ENCODE measurements around the gene MUC15. TPM values are rescaled to one million over a fixed set of nuclear protein-coding genes. Genes with fewer than 3 reads are reported as not detected.

MUC15 gene
- total and polyA plus RNA-seq, 2 of the 4 experiments (the other 2 are of a cell fraction), result not detected

- Histone ChIP-seq H3K27me3 (ENCODE audit: control insufficient read depth, insufficient read depth, low read length) (no peaks in the 10 kb centered on the region), H2BK20ac (ENCODE audit: low read depth, low read length) (no peak overlapping the region), H4K8ac (ENCODE audit: low read depth in 2 of 2, low read length in 2 of 2) (no peak overlapping the region), H3K23ac (ENCODE audit: low read depth, low read length) (no peak overlapping the region), H3K4me3 (ENCODE audit: insufficient read depth, low read depth, low read length) (no peak overlapping the region), H4K5ac (ENCODE audit: low read depth, low read length) (no peak overlapping the region), H3K4me2 (ENCODE audit: low read depth, low read length) (no peak overlapping the region; the same call in 1 of the 2 replicates), H3K14ac (replicated peaks; ENCODE audit: low read depth, low read length) (no peak overlapping the region), H3K18ac (ENCODE audit: low read depth, low read length) (no peak overlapping the region), H3K9ac (ENCODE audit: low read depth, low read length) (no peak overlapping the region), H3K56ac (ENCODE audit: extremely low read depth, insufficient read depth, low read length) (no peak overlapping the region), H3K27ac (ENCODE audit: insufficient read depth, low read length) (no peak overlapping the region), H2AFZ (replicated peaks; ENCODE audit: low read length, poor library complexity) (no peak overlapping the region), H3K36me3 (ENCODE audit: control insufficient read depth, insufficient read depth, low read length) (no peaks in the 10 kb centered on the region), H2AK9ac (replicated peaks; ENCODE audit: low read depth, low read length, poor library complexity) (no peak overlapping the region), H3K9me1 (ENCODE audit: insufficient read depth, low read length) (no peaks in the 10 kb centered on the region), H3K4ac (ENCODE audit: low read depth, low read length) (no peak overlapping the region), H3K79me1 (ENCODE audit: low read depth in 1 of 2, low read length in 2 of 2) (no peaks in the 10 kb centered on the region), H3K4me1 (ENCODE audit: control insufficient read depth, insufficient read depth, low read length) (no peaks in the 10 kb centered on the region), H2BK15ac (ENCODE audit: low read depth, low read length) (no peak overlapping the region), H4K20me1 (ENCODE audit: insufficient read depth, low read length) (no peaks in the 10 kb centered on the region), H2AK5ac (ENCODE audit: low read depth, low read length) (no peak overlapping the region), H4K91ac (ENCODE audit: insufficient read depth, low read depth, low read length) (no peak overlapping the region), H2BK5ac (ENCODE audit: low read depth, low read length, poor library complexity, severe bottlenecking) (no peak overlapping the region), H3K9me3 (ENCODE audit: control insufficient read depth, insufficient read depth, low read length) (no peaks in the 10 kb centered on the region), H2BK120ac (ENCODE audit: low read depth, low read length) (no peak overlapping the region)
- no peak for DNase-seq
- no peak for TF ChIP-seq ELK1 (IDR thresholded peaks at IDR 0.05; ENCODE audit: borderline replicate concordance, low read depth, low read length)
- CTCF ChIA-PET, result interaction anchor here (0.7 kb wide), 1 partner anchor 79 kb away, joined by 4 read pairs; no protein-coding TSS in a partner anchor
- ATAC-seq (ENCODE audit: low read depth), result peak; percentile 40; the same call in 1 of the 2 replicates
- in situ Hi-C loops (cut with MboI; ENCODE audit: low sequenced_read_pairs), result no loop called here
- intact Hi-C loops (cut with micrococcal nuclease), result no loop called here
- no TSS peak for BruUV-seq (replicated peaks)
- no CpG with 5 or more reads among the region's 3 CpGs for WGBS, 2 experiments (ENCODE audit: extremely low coverage in 2 of 2, insufficient read length in 1 of 2)
- POLR2A ChIA-PET (ENCODE audit: unreplicated experiment), result no interaction called here
- dilution Hi-C loops (cut with HindIII; ENCODE audit: low sequenced_read_pairs, unreplicated experiment), result no loop called here
Observed at GRCh38 chr11:26580929-26581328, 8.9 kb upstream of the MUC15 start.

All from IMR-90 (cell line).